Omental fat pad (tissue), 4 donors: Measurements from ENCODE around the gene FARS2. TPM values are rescaled to one million over a fixed set of nuclear protein-coding genes. Genes with fewer than 3 reads are reported as not detected.
"Not testable (repeated sequence)": the region's sequence is repeated elsewhere in the genome, so short reads cannot be mapped to it uniquely, and the experiment has no call there.

Experiments used
- ATAC-seq: fragments of 150-250 bp; one replicate; pipeline ENCODE4 v1.9.1; 2016; ENCODE audit warnings: mild to moderate bottlenecking, moderate library complexity; ENCODE audit not compliant: low FRiP score
- DNase-seq: peaks from one replicate; pipeline ENCODE4 v3.0.0-alpha.2; 2019; ENCODE audit warnings: low spot score
- total RNA-seq, 4 donors: library from RNA; depleted of rRNA; stranded (reverse); fragments of >200 nt; gene quantifications; one replicate each; pipeline ENCODE4 v1.1.0, GENCODE V29; 2016
- TF ChIP-seq, protein P1 (sequence below), 3 donors: fragments of 450-650 bp; IDR thresholded peaks; one replicate each; pipeline ENCODE4 v1.5.1; 2016 to 2017; ENCODE audit warnings: antibody characterized with exemption in 3 of 3, mild to moderate bottlenecking in 3 of 3, moderate library complexity in 2 of 3

Gene FARS2
- total RNA-seq, 4 donors from 2014 or later = 12.5 to 18.1 (median 14.5) TPM

- no peak for DNase-seq
- TF ChIP-seq, protein P1, sequence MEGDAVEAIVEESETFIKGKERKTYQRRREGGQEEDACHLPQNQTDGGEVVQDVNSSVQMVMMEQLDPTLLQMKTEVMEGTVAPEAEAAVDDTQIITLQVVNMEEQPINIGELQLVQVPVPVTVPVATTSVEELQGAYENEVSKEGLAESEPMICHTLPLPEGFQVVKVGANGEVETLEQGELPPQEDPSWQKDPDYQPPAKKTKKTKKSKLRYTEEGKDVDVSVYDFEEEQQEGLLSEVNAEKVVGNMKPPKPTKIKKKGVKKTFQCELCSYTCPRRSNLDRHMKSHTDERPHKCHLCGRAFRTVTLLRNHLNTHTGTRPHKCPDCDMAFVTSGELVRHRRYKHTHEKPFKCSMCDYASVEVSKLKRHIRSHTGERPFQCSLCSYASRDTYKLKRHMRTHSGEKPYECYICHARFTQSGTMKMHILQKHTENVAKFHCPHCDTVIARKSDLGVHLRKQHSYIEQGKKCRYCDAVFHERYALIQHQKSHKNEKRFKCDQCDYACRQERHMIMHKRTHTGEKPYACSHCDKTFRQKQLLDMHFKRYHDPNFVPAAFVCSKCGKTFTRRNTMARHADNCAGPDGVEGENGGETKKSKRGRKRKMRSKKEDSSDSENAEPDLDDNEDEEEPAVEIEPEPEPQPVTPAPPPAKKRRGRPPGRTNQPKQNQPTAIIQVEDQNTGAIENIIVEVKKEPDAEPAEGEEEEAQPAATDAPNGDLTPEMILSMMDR (IDR thresholded peaks at IDR 0.05) = no peak
These were observed 520.7 kb downstream of the FARS2 start for GRCh38 chr6:5781966-5782556.

GRCh38 chr6:5782783-5783547 is 521.7 kb downstream of the FARS2 start:
- TF ChIP-seq, protein P1 (IDR thresholded peaks at IDR 0.05) = no peak
- no peak for DNase-seq
- ATAC-seq = no peak

More at GRCh38 chr6:5781966-5782556, 520.7 kb downstream of the FARS2 start:
- ATAC-seq = no peak

GRCh38 chr6:5783584-5784089 is 522.3 kb downstream of the FARS2 start:
- TF ChIP-seq, protein P1 (IDR thresholded peaks at IDR 0.05) = no peak
- ATAC-seq (no peak), DNase-seq (no peak)

DNA sequence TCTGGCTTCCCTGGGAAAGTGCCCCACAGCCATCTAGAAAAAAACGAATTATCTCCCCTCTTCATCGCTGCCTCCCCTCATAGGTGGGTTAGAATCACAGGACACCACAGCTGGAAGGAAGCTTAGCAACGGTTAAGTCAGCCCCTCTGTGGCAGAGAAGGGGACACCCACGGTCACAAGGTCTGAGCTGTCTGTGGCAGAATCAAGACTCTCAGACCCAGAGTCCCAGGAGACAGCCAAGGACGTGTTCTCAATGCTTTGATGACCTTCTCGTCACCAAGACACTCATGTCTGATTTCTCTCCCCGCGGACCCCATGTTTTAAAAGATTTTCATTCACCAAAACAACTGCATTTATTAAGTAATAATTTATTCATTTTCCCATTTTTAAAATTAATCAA is 523.9 kb downstream of the FARS2 start:
- TF ChIP-seq, protein P1 (IDR thresholded peaks at IDR 0.05) = no peak
- ATAC-seq (no peak), DNase-seq (no peak)

DNA sequence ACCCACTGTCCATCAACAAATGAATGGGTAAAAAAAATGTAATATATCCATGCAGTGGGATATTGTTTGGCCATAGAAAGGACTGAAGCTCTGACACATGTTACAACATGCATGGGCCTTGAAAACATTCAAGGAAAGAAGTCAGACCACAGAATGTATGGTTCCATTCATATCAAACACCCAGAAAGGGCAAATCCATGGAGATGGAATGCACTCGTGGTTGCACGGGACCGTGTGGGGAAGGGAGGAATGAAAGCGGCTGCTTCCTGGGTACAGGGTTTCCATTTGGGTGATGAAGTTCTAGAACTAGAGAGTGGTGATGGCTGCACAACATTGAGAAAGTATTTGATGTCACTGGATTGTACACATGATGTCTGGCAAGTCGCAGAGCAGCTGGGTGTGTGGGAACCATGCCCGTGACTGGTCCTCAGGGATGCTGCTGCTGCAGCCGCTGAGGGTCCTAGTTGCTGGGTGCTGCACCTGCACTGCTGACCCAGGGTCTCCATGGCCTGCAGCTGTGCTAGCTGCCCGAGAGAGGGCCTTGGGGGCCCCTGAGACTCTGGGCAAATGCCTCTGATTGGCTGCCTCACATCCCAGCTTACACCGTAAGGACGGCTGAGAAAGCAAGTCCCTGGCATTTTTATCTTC is 525.1 kb downstream of the FARS2 start:
- ATAC-seq (no peak), DNase-seq (no peak)
- TF ChIP-seq, protein P1 (IDR thresholded peaks at IDR 0.05) = no peak

- DNase-seq (no peak), ATAC-seq (no peak)
- TF ChIP-seq, protein P1 (IDR thresholded peaks at IDR 0.05) = no peak
These were observed 525.8 kb downstream of the FARS2 start for GRCh38 chr6:5786969-5787720.

- not testable (repeated sequence) for ATAC-seq, DNase-seq
These were observed 528.1 kb downstream of the FARS2 start for GRCh38 chr6:5789426-5789825.

GRCh38 chr6:5796555-5796954 is 535.2 kb downstream of the FARS2 start:
- not testable (repeated sequence) for ATAC-seq, DNase-seq

- ATAC-seq, DNase-seq: not testable (repeated sequence)
These were observed 545.1 kb downstream of the FARS2 start for GRCh38 chr6:5806406-5806805.
